Adrenal gland (tissue), 5 donors: ENCODE results near the gene TCEAL4.

Experiments used
- CTCF ChIP-seq, 6 experiments: fragments of 450-650 bp in 4 of 6; fragments of 200-600 bp in 2 of 6; sonication (generic) in 1 of 6; IDR thresholded peaks; 1 replicate in 5 of 6; 2 replicates in 1 of 6; pipeline versions ENCODE4 v1.5.1 to v1.8.0; 2016 to 2021; ENCODE audit warnings: antibody characterized with exemption in 6 of 6, mild to moderate bottlenecking in 2 of 6, moderate library complexity in 1 of 6
- POLR2A ChIP-seq, 2 donors: fragments of 450-650 bp; IDR thresholded peaks; one replicate each; pipeline ENCODE4 v1.6.1; 2017; ENCODE audit warnings: antibody characterized with exemption in 2 of 2, mild to moderate bottlenecking in 2 of 2, moderate library complexity in 1 of 2
- donor health status: DM: no; HTN: no; CAD: no.

- TF ChIP-seq CTCF (IDR thresholded peaks at IDR 0.05) = no peak
- no peak for TF ChIP-seq POLR2A (IDR thresholded peaks at IDR 0.05)
These were observed 14.2 kb upstream of the TCEAL4 start for GRCh38 chrX:103571121-103571520.
